Epithelial cell of proximal tubule (primary cell): Measurements from ENCODE around the gene CBL. TPM values are rescaled to one million over a fixed set of nuclear protein-coding genes. Genes with fewer than 3 reads are reported as not detected.
A peak's percentile ranks its signal among the peaks of the same experiment; 100 is the strongest.

Source experiments
- DNase-seq: peaks from one replicate; pipeline ENCODE4 v3.0.0-alpha.2; 2011; ENCODE audit warnings: low read depth
- H3K4me3 ChIP-seq: 2 replicates; pipeline ENCODE4 v1.5.1; 2011; ENCODE audit warnings: low read depth, mild to moderate bottlenecking, low read length
- total RNA-seq: library from RNA; depleted of rRNA; stranded (reverse); fragments of >200 nt; gene quantifications from 2 replicates; pipeline ENCODE4 v1.2.3, GENCODE V29; 2015
- TF ChIP-seq, protein P1 (sequence below): conservative IDR thresholded peaks from 2 replicates; pipeline ENCODE4 v1.5.1; 2012; ENCODE audit warnings: low read depth, mild to moderate bottlenecking, low read length

Gene CBL
- total RNA-seq, 1 donor from 2014 or later: 17.4 TPM

DNA sequence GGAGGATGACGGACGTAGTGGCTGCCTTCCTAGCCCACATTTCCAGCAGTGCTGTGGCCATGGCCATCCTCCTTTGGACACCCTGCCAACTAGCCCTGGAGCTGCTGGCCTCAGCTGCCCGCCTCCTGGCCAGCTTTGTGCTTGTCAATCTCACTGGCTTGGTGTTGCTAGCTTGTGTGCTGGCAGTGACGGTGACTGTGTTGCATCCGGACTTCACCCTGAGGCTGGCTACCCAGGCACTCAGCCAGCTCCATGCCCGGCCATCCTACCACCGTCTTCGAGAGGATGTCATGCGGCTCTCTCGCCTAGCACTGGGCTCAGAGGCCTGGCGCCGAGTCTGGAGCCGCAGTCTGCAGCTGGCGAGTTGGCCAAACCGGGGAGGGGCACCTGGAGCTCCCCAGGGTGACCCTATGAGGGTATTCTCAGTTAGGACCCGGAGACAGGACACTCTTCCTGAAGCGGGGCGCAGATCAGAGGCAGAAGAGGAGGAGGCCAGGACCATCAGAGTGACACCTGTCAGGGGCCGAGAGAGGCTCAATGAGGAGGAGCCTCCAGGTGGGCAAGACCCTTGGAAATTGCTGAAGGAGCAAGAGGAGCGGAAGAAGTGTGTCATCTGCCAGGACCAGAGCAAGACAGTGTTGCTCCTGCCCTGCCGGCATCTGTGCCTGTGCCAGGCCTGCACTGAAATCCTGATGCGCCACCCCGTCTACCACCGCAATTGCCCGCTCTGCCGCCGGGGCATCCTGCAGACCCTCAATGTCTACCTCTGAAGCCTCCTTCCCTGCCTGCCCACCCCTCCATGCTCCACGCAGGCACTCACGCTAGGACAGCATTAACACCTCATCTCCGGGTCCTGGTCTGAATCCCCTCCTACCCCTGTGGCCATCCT lies 129.8 kb downstream of the CBL start:
- DNase-seq: no peak
- TF ChIP-seq, protein P1, sequence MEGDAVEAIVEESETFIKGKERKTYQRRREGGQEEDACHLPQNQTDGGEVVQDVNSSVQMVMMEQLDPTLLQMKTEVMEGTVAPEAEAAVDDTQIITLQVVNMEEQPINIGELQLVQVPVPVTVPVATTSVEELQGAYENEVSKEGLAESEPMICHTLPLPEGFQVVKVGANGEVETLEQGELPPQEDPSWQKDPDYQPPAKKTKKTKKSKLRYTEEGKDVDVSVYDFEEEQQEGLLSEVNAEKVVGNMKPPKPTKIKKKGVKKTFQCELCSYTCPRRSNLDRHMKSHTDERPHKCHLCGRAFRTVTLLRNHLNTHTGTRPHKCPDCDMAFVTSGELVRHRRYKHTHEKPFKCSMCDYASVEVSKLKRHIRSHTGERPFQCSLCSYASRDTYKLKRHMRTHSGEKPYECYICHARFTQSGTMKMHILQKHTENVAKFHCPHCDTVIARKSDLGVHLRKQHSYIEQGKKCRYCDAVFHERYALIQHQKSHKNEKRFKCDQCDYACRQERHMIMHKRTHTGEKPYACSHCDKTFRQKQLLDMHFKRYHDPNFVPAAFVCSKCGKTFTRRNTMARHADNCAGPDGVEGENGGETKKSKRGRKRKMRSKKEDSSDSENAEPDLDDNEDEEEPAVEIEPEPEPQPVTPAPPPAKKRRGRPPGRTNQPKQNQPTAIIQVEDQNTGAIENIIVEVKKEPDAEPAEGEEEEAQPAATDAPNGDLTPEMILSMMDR: no peak
- peak overlapping the region; percentile 91 for H3K4me3 ChIP-seq

DNA sequence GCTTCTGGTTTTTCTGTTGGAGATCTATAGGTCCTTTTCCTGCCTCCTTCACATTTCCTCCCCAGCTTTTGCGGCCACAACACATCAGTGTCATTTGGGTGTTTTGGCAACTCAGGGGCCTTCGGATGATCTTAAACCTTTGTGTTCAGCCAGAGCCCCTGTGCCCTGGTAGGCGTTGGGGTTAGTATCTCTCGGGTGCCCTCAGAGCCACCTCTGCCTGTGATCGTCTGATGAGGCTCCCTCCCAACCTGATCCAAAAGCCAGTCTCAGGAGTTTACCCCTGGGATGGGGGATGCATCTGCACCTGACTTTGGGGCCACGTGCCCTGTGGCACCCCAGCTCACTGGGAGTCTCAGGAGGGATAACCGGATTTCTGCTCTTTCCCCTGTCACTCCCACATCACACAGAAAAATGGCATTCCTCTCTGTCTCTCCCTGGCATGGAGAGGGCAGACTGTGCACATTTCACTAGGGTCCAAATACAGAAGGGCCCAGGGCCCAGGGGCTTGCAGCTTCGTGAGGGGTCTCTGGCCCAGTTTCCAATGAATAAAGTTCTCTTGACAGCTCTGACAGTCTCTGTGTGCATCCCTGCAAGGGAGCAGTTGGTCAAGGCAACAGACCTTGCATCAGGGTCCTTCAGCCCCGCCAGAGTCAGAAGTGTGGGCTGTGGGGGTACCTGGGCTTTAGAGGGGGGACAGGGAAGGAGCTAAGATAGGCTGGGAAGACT lies 130.8 kb downstream of the CBL start:
- no peak overlapping the region for H3K4me3 ChIP-seq
- TF ChIP-seq, protein P1: no peak
- DNase-seq: no peak

DNA sequence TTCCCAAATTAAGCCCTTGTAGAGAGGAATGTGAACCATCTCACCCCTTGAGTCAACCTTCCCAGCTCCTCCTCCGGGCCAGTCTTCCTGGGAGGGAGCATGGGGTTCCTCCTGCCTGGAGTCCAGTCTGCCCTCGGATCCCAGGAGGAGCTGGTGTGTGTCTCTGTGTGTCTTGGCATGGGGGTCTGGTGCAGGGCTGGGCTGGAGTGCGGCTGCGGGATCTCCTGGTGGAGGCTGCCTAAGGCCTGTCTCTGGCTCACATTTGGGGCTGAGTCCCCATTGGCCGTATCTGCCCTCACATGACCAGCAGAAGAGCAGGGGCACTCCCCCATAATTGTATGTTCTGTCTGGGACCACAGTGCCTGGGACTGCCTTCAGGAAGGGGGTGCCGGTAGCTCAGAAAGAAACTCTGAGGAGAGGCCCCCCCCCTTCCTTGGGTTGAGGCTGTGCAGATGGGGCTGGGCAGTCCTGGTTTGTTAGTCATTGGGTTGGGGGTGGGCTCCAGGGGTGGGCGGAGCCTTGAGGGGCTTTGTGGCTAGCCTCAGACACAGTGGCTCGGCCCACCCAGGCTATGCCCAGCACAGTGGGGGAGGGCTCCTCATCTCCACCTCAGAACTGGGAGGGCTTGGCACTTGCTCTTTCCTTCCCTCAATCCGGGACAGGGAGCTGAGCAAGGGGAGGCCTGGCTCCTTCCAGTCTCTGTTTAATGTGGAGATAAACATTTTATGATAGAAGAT lies 131.6 kb downstream of the CBL start:
- H3K4me3 ChIP-seq: no peak overlapping the region
- no peak for DNase-seq
- TF ChIP-seq, protein P1: no peak

DNA sequence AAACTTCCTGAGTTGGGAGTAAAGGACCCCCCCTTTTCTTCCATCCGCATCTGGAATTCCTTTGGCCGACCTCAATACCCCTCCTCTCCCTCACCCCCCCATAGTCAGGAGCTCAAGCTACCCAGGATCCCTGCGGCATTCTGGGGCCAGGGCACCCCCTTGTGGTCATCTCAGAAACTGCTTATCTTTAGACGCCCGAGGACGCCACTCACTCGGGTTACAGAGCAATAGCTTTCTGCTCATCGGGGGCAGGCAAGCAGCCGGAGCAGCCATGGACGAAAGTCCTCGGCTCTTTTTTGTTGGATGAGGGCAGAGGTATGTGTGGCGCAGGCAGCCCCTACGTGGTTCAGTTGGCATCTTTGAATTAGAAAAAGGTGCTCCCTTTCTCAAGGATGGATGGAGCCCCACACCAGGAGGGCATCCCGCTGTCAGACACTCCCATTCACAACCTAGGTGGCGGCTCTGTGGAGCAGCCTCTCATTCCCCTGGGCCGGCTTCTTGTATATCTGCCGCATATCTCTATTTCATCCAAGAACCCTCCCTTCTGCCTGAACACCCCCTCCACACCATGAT lies 132.3 kb downstream of the CBL start:
- no peak overlapping the region for H3K4me3 ChIP-seq

DNA sequence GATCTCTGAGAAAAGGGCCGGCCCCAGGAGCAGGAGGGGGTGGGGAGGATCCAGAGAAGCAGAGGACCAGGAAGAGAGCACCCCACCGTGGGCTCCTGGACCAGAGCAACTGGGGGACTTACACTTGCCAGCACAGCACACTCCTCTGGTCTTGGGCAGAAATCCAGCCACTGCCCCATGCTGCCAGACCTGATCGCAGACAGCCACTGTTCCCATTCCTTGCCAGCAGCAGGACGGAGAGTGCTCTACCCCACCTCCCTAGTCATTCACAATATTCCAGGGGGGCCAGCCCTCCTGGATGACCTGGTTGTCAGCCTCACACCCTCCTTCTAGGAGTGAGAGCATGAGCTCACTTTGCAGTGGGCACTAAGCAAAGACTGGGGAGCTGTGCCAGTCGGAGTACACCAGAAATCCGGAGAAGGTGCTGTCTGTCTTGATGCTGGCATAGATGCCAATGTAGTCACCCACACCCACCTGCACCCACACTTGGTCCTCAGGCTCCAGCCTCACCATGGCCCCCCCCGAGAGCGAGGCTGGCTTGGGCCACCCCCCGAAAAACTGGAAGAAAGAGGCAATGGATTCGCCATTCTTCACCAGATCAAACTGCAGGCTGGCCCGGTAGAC lies 132.9 kb downstream of the CBL start:
- H3K4me3 ChIP-seq: no peak overlapping the region
- TF ChIP-seq, protein P1: no peak
- DNase-seq: no peak

More for the DNA sequence above, 132.3 kb downstream of the CBL start:
- DNase-seq: no peak
- TF ChIP-seq, protein P1: peak; percentile 88
